Right atrium auricular region (tissue), 2 donors: ENCODE data around the gene ZNF219. TPM values are rescaled to one million over a fixed set of nuclear protein-coding genes. Genes with fewer than 3 reads are reported as not detected.
A peak's percentile ranks its signal among the peaks of the same experiment; 100 is the strongest.

Experiments used
- DNase-seq: peaks from one replicate; pipeline ENCODE4 v3.0.0-alpha.2; 2019; ENCODE audit warnings: low spot score
- H3K27ac ChIP-seq, 2 donors: fragments of 200-600 bp; sonication (generic); 1 replicate in 1 of 2; 2 replicates in 1 of 2; pipeline ENCODE4 v1.5.1; 2016 to 2019
- H3K27me3 ChIP-seq, 2 donors: fragments of 200-600 bp; sonication (generic); one replicate each; pipeline versions ENCODE4 v1.5.1 to v1.6.0; 2017 to 2019
- H3K36me3 ChIP-seq: fragments of 200-600 bp; sonication (generic); one replicate; pipeline ENCODE4 v1.5.1; 2016
- H3K4me1 ChIP-seq, 2 donors: fragments of 200-600 bp; sonication (generic); one replicate each; pipeline versions ENCODE4 v1.5.1 to v1.6.0; 2017 to 2019
- H3K4me3 ChIP-seq, 2 donors: fragments of 200-600 bp; sonication (generic); 1 replicate in 1 of 2; 2 replicates in 1 of 2; pipeline ENCODE4 v1.5.1; 2017 to 2019; ENCODE audit warnings: mild to moderate bottlenecking in 1 of 2, moderate library complexity in 1 of 2
- H3K9me3 ChIP-seq, 2 donors: fragments of 200-600 bp; sonication (generic); one replicate each; pipeline ENCODE4 v1.5.1; 2019
- CTCF ChIP-seq, 2 donors: fragments of 200-600 bp; sonication (generic); IDR thresholded peaks; one replicate each; pipeline ENCODE4 v1.5.1; 2019; ENCODE audit warnings: antibody characterized with exemption in 2 of 2
- total RNA-seq, 2 donors: library from RNA; depleted of rRNA; stranded (reverse); fragments of >200 nt; gene quantifications; one replicate each; pipeline ENCODE4 v1.1.0, GENCODE V29; 2016

Gene ZNF219
- total RNA-seq, 2 donors from 2014 or later: 49.7 to 66.6 TPM

- Histone ChIP-seq H3K36me3 (no peaks in the 10 kb centered on the region), H3K4me1 (peaks cover 0 to 41% of the 10 kb centered on the region in 2 donors), H3K4me3 (peak overlapping the region; percentile 64 to 83), H3K27me3 (no peaks in the 10 kb centered on the region), H3K9me3 (no peaks in the 10 kb centered on the region), H3K27ac (peak overlapping the region; percentile 88 to 90)
- DNase-seq: peak; percentile 77
- TF ChIP-seq CTCF (IDR thresholded peaks at IDR 0.05): peak; percentile 61 to 78
These were observed 29.7 kb downstream of the ZNF219 start for GRCh38 chr14:21068521-21069387.

- Histone ChIP-seq H3K27me3 (no peaks in the 10 kb centered on the region), H3K27ac (no peak overlapping the region), H3K4me1 (peaks cover 0 to 29% of the 10 kb centered on the region in 2 donors), H3K9me3 (no peaks in the 10 kb centered on the region), H3K4me3 (no peak overlapping the region), H3K36me3 (no peaks in the 10 kb centered on the region)
- TF ChIP-seq CTCF (IDR thresholded peaks at IDR 0.05): no peak
- DNase-seq: no peak
These were observed 31.5 kb downstream of the ZNF219 start for GRCh38 chr14:21066882-21067502.

GRCh38 chr14:21063479-21063878 is 35.0 kb downstream of the ZNF219 start:
- no peaks in the 10 kb centered on the region for H3K27me3 ChIP-seq
- no peak overlapping the region for H3K4me3 ChIP-seq
- H3K4me1 ChIP-seq: peaks cover 0 to 1% of the 10 kb centered on the region in 2 donors
- no peak for DNase-seq
- no peak for TF ChIP-seq CTCF (IDR thresholded peaks at IDR 0.05)
- no peaks in the 10 kb centered on the region for H3K36me3 ChIP-seq
- H3K27ac ChIP-seq: no peak overlapping the region
- H3K9me3 ChIP-seq: no peaks in the 10 kb centered on the region

GRCh38 chr14:21061347-21061668 is 37.1 kb downstream of the ZNF219 start:
- H3K27me3 ChIP-seq: no peaks in the 10 kb centered on the region
- no peak overlapping the region for H3K27ac ChIP-seq
- TF ChIP-seq CTCF (IDR thresholded peaks at IDR 0.05): no peak
- H3K4me3 ChIP-seq: no peak overlapping the region
- no peaks in the 10 kb centered on the region for H3K4me1 ChIP-seq
- no peaks in the 10 kb centered on the region for H3K36me3 ChIP-seq
- H3K9me3 ChIP-seq: no peaks in the 10 kb centered on the region
- no peak for DNase-seq

- Histone ChIP-seq H3K36me3 (no peaks in the 10 kb centered on the region), H3K27me3 (no peaks in the 10 kb centered on the region), H3K27ac (no peak overlapping the region), H3K4me1 (no peaks in the 10 kb centered on the region), H3K4me3 (no peak overlapping the region), H3K9me3 (no peaks in the 10 kb centered on the region)
- no peak for DNase-seq
- TF ChIP-seq CTCF (IDR thresholded peaks at IDR 0.05): no peak
These were observed 37.7 kb downstream of the ZNF219 start for GRCh38 chr14:21060614-21061346.
